Endometrial microvascular endothelial cells (primary cell): ENCODE results near the gene FLRT2. TPM values are rescaled to one million over a fixed set of nuclear protein-coding genes. Genes with fewer than 3 reads are reported as not detected.

Source experiments
- in situ Hi-C: cut with HindIII; loops from 2 replicates; pipeline ENCODE4 v1.10.0; 2017; ENCODE audit warnings: low sequenced_read_pairs, low pct_unique_long_range_greater_than_20kb; ENCODE audit errors: inconsistent ontology term
- total RNA-seq: library from RNA; depleted of rRNA; stranded (reverse); fragments of >200 nt; gene quantifications from one replicate; pipeline ENCODE4 v1.2.3, GENCODE V29; 2015; ENCODE audit errors: inconsistent ontology term

The FLRT2 gene
- total RNA-seq, 1 donor from 2014 or later = 20.8 TPM

DNA sequence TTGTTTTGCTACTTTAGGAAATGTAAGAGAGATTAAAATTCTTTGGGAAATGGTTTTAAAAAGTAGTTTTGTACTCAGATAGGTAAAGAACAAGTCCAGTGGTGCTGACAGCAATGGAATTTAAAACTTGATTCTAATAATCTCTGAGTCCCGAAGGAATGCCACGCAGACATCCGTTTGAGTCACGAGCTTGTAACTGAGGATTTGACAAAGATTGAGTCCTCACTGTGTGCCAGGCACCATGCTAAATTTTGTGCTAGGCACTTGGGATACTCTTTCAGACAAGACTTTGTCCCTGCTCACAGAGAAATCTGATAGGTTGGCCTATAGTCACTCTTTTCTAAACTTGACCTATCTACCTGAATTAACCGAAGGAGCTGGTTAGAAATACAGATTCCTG, 12.7 kb downstream of the FLRT2 start:
- in situ Hi-C loops = loop anchor here (25.0 kb wide), 1 partner anchor 1530 kb away; no protein-coding TSS in a partner anchor

DNA sequence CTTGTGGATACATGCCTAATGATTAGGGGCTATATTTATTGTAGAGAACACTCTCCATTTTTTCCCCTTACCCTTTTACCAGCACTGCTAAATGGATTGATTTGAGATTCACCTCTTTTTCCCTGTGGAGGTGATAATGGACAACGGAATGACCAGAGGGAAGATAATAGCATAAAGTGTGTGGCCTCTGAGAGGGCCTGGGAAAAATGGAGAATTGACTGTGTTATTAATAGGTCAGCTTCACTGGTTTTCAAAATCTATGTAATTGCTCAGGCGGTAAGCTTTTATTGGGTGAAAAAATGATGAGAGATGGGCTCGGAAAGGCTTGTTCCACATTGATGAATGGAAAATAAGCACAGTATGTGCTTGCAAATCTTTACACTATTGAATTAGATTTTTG, 15.8 kb downstream of the FLRT2 start:
- in situ Hi-C loops = loop anchor here (25.0 kb wide), 1 partner anchor 1533 kb away; no protein-coding TSS in a partner anchor

DNA sequence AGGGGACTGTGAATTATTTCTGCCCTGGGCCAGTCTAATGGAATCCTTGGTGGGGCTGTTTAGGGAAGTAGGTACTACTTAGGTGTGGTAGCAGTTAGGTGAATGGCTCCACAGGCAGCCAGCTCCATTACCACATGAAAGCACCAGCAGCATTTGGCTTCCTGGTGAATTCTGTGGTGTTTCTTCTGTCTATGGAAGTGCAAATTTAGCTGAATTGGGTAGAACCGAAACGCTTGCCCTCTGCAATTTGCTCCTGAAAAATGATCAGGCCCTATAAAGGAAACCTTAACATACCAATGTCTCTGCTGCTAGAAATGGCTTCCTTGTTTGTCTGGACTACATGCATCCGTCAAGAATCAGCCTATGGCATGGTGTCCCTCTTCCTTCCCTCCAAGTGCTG, 16.4 kb downstream of the FLRT2 start:
- in situ Hi-C loops = loop anchor here (25.0 kb wide), 1 partner anchor 1534 kb away; no protein-coding TSS in a partner anchor

DNA sequence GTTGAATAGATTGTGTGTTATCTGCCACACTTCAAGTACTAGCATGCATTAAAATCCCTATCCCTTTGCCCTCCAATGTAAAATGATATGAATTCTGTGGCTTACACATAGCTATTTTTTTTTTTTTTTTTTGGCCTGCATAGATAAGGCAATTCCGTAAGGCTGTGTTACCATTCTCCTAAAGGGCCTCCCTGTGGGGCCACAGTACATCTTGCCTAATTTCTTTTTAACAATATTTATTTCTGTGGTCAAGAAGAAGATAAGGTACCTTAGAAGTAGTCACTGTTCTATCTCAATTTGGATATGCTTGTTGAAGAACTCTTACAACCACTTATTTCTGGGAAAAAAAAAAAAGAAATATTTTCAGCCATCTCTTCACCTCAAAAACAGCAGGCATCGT, 19.8 kb downstream of the FLRT2 start:
- in situ Hi-C loops = loop anchor here (25.0 kb wide), 1 partner anchor 1537 kb away; no protein-coding TSS in a partner anchor

DNA sequence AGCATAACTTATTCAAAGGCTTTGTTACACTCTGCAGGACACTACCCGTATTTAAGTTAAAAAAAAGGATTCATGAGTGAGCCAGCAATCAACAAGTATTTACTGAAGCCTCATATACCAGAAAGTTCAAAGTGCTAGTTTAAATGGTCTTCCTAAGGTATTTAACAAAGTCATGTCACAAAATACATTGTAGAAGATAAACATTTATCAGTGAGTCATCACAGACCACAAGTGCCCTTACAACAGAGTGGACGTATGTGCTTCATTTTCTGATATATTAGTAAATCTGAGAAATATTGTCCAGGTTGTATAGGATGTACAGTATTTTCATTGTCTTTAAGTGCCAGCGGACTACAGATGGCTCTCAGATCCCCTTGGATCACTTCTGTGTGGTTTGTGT, 24.2 kb downstream of the FLRT2 start:
- in situ Hi-C loops = no loop called here

DNA sequence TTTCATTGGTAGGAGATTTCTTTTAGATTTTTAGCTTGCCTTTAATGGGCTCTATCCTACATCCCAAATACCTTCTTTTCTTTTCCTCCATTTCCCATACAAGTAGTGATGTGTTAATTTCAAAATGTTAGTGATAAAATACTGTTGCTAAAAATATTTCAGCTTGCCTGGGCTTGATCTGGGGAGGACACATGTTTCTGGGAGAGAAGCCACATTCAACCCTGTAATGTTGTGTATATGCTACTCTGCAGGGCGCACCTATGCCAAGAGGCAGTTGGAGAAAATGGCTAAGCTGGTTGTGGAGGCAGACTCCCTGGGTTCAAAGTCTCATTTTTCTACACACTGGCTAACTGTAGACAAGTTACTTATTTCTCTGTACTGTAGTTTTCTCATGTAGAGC, 26.3 kb downstream of the FLRT2 start:
- in situ Hi-C loops = no loop called here

DNA sequence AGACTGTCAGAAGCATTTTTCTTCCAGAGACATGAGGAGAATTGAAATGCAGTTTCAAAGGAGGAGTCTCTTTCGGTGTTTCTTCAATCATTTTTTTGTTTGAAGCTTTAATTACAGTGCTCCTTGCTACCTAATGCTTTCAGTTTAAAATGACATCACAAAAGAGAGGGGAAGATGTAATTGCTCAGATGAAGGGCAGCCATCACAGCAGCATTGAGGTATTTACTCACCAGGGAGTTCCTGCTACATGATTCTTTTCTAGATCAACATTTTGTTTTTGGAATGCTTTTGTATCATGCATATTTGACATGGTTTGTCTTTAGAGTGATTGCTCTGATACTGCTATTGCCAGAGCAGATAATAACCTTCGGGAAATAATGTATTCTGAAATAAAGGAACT, 28.6 kb downstream of the FLRT2 start:
- in situ Hi-C loops = no loop called here

DNA sequence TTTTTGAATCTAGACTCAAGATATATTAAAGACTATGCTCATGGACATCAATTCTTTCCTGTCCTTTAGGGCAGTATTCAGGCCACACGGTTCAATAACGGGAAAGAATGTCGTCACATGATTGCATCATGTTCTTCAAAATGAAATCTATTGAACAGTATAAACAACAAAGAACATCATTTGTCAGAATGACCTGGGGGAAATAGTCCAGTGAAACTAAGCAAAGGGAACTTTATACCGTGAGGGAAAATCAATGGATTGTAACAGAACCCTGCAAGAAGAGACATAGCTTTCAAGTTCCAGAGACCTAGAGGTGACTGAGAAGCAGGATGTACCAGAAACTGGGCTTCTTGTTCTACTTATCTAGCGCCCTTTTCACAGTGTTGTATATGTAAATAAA, 32.7 kb downstream of the FLRT2 start:
- in situ Hi-C loops = no loop called here

DNA sequence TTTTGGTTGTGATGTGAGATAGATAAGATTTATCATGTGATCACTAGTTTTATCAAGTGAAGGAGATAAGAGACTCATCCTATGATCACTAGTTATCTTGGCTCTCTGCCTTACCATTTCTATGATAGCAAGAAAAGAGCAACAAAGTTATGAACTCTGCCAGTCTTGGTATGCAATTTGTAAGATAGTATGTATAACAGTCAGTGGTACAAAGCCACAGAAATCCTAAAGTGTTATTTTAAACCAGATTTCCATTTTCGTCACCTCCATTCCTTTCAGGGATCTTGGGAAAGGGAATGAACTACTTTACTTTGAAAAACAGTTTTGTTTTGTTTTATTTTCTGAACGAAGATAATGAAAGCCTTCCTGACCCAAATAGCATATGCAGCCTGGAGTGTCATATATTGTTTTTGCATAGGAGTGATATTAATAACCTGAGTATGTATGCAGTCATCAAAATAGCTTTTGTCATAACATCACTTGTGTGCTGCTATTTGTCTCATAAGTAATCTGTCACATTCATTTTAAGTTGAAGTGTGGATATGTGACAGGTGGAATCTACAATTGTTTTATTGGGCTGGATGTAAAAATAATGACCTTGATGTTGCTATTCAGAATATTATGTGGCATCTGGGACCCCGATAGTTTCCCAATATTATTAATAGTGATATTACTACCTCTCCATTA, 35.0 kb downstream of the FLRT2 start:
- in situ Hi-C loops = no loop called here

DNA sequence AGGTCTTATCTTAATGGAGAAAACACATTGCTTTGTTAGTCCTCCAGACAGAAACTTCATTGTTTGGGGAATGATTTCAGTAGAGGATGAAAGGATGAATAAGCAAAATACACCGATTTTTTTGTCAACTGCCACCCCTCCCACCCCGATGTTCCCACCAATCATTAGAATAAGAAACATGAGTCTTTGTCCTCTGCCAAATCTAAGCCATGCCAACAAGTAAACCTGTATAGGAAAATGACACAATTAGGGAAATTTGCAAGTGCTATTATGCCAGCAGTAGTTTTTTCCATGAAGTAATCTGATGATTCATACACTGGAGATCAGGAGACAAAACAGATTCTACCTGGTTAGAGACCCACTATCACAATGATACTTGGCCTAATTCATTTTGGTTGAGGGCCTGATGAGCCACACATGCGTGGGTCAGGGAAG, 35.9 kb downstream of the FLRT2 start:
- in situ Hi-C loops = no loop called here

DNA sequence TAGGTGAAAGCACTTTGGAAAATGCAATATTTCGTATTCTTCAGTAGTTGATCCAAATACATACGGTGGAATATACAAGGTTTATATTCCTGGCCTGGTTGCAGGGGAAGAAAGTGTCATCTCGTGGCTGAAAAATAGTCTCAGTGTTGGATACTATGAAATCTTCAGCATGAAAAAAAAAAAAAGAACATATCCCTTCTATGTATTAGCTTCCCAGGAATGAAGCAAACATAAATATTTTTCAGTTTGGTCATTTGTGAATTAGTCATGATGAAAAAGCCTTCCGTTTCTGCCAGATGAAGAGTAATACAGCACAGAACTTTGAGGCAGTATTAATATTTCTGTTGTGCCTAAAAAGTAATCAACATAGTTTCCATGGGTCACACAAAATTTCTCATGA, 36.7 kb downstream of the FLRT2 start:
- in situ Hi-C loops = no loop called here

DNA sequence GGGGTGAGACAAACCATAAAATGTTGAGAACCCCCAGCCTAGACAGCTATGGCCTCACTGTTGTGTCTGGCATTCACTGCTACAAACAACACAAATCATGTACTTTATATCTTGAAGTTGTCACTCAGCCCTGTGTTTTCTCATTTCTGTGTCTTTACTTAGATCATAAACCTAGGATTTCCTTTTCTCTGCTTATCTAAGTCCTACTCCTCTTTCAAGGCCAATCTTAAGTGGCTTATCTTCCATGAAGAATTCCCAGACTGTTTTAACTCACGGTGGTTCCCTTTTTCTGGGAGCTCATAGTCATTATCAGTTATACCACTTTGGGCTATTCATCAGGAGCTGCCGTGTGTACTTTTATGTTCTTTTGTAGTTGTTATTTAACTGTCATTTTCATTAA, 42.1 kb downstream of the FLRT2 start:
- in situ Hi-C loops = no loop called here

DNA sequence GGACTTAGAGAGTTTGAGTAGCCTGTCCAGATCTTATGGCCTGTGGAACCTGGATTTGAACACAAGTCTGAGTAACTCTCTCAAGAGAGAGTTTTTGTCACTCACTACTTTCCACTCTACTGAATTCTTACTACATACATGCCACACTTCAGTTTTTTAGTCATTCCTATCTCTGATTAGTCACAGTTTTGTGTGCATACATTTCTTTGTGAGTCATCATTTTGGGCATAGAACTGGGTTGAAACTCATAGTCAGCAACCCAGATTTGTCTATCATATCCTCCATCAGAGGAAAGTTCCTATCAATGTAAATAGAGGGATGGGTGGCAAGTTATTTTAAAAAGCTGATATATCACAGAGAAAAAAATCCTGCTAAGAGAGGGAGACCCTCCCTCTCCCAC, 42.9 kb downstream of the FLRT2 start:
- in situ Hi-C loops = no loop called here

DNA sequence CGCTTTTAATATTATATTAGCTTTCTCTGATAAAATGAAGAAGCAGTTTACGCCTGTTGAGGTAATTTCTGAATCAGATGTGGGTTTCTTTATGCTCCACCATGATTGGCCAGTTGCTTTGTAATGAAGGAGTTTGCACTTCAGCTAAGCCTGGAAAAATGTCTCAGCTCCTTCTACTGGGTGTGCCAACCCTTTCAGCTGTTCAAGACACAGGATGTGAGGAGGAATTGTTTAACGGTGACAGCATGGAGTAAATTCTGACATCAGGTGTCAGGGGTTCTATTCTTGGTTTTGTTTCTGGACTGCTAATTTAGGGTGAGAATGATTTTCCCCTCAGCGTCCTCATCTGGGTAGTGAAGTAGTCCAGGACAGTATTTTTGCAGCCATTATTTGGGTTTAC, 43.5 kb downstream of the FLRT2 start:
- in situ Hi-C loops = no loop called here

DNA sequence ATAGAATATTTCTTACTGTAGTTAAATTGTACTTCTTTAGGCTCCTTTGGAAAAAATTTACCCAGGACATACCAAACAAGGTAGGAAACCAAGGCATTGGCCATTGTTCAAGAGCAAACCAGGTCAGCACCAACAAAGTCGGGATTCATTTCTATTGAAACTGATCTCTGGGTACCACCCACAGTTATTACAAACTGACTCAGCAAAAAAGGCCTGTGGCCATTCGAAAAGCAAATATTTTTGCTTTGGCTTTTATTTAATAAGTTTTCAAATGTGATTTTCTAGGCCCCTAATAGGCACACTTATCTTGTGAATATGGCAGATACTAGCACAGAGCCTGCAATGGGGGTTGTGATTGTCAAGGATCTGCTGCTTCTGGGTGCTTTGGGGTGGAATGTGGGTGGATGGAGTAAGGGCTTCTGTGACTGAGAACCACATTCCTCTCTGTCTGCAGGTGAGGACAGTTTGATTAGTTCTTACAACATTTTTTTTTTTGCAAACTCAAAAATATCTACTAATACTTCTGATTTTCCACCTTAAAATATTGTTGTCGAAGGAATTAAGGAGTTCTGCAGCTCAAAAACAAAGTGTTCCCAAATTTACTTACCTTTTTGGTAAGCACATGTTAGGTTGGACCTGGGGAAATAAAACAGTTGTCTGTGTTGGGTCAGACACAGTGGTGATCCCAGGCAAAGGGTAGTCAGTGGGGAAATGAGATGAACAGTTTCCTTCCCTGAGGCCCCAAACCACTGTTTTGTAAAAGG, 45.1 kb downstream of the FLRT2 start:
- in situ Hi-C loops = no loop called here

DNA sequence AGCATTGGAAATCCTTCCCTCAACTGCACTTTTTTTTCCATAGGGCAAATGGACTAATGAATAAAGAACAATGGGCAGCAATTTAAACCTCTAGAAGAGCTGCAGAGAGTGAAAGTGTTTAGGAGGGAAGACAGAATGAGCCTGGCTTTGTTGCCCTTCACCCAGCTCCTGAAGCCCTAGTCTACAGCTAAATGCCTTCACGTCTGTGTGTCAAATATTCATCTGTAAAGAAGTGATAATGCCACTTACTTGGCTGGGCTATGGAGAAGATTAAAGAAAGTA, 45.6 kb downstream of the FLRT2 start:
- in situ Hi-C loops = no loop called here

DNA sequence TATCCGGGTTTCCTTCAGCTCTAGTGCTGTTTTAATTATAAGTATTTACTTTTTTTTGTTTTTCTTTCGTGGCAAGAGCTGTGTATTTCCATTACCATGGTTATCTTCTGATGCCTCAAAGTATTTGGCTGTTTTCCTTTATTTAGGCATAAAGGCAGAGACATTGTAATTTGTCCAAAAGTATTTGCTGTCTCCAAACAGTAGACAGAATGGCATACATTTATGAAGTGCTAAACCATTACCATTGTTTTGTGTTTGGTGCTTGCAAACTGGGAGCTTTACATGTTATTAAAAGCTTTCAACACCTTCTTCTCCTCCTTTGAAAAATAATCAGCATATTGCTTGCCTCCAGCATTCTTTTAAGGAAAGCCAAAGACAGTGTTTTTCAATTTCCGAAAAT, 46.3 kb downstream of the FLRT2 start:
- in situ Hi-C loops = no loop called here

DNA sequence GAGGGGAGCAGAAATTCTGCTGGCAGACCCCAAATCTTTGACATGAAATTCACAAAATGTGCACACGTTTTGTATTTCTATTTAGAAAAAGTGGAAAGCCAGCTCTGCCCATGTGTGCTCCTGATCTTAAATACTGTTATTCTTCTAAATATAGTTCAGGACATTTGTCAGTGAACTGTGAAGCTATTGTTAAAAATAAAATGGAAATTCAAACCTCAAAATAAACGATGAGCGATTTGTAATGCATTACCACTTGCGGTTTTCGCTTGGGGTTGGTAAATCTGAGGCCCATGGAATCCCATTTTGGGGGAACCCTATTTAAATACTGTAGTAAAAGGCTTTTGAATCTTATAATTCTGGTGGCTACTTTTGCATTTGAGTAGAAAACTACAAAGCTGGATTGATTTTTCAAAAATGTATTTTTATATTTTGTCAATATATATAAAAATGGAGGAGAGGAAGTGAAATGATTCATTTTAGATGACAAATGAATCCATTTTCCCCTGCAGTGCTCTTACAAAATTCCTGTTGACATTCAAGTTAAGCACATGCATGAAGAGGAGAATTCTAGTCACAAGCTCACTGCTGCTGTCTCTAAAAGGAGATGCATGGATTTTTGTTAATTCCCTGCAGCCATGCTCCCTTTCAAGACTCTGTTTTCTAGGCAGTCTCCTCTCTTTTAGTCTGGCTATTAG, 47.1 kb downstream of the FLRT2 start:
- in situ Hi-C loops = no loop called here

DNA sequence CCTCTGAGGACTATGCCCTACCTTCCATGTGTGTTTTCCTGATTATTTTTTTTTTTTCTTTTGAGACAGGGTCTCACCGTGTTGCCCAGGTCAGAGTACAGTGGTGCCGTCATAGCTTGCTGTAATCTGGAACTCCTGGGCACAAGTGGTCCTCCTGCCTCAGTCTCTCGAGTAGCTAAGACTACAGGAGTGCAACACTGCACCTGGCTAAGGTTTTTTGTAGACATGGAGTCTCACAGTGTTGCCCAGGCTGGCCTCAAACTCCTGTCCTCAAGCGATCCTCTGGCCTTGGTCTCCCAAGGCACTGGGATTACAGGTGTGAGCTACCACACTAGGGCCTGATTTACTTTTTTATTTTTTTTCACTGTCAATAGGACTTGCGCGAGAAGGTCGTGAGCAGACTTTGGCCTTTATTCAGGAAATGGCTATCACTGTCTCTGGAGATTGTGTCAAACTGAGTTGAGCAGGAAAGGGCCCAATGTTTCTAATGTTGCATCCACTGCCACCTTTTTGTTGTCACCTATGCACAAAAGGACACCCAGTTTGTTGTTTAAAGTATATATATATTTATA, 47.7 kb downstream of the FLRT2 start:
- in situ Hi-C loops = no loop called here

DNA sequence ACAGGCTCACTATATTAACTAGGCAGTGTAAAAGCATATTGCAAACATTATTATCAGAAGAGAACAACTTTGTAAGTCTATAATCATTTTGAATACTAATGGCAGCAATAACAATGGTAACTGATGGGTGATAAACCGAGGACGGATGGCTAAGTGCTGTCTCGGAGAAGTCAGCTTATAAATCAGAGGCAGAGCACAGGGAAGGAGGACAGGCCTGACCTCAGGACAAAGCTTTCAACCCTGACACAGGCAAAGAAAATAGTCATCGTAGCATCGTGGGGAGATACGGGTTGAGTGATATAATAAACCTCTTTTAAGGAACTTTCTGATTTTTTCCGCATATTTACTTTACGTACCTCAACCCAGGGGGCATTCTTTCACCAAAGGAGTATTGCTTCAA, 48.4 kb downstream of the FLRT2 start:
- in situ Hi-C loops = no loop called here
